Nephron (organoid): ENCODE data around the gene ATP9B.
"Not testable (repeated sequence)": the region's sequence is repeated elsewhere in the genome, so short reads cannot be mapped to it uniquely, and the experiment has no call there.

ENCODE experiments used
- H3K27ac Mint-ChIP-seq, 3 experiments: 2 replicates each; pipeline ENCODE4 v1.8.0; 2020; ENCODE audit warnings: mixed read lengths in 3 of 3, mild to moderate bottlenecking in 2 of 3, moderate library complexity in 1 of 3
- H3K27me3 Mint-ChIP-seq: 2 replicates; pipeline ENCODE4 v1.8.0; 2021; ENCODE audit warnings: low read depth, mild to moderate bottlenecking, moderate library complexity, mixed read lengths
- H3K36me3 Mint-ChIP-seq: 2 replicates; pipeline ENCODE4 v1.8.0; 2020; ENCODE audit warnings: low read depth, mixed read lengths
- H3K4me1 Mint-ChIP-seq: 2 replicates; pipeline ENCODE4 v1.8.0; 2020; ENCODE audit warnings: mixed read lengths
- H3K4me3 Mint-ChIP-seq, 3 experiments: 2 replicates each; pipeline ENCODE4 v1.8.0; 2020; ENCODE audit warnings: mild to moderate bottlenecking in 3 of 3, mixed read lengths in 3 of 3, moderate library complexity in 2 of 3
- H3K9me3 Mint-ChIP-seq: 2 replicates; pipeline ENCODE4 v1.8.0; 2020; ENCODE audit warnings: mixed read lengths
- CTCF ChIP-seq, 3 experiments: fragments of 200-600 bp; sonication (generic); IDR thresholded peaks; one replicate each; pipeline ENCODE4 v1.5.0; 2021; ENCODE audit warnings: antibody characterized with exemption in 3 of 3; ENCODE audit not compliant: unreplicated experiment in 3 of 3

The ATP9B gene

GRCh38 chr18:79071503-79072210, 2.5 kb downstream of the ATP9B start:
- Mint-ChIP-seq H3K4me1 (no peaks in the 10 kb centered on the region), H3K27ac (no peak overlapping the region)

GRCh38 chr18:79072655-79073054, 3.5 kb downstream of the ATP9B start:
- not testable (repeated sequence) for H3K27me3 Mint-ChIP-seq, H3K4me3 Mint-ChIP-seq, H3K4me1 Mint-ChIP-seq, H3K27ac Mint-ChIP-seq
- Mint-ChIP-seq H3K36me3 (peaks cover 60% of the 10 kb centered on the region), H3K9me3 (peaks cover 50% of the 10 kb centered on the region)

More at GRCh38 chr18:79071503-79072210, 2.5 kb downstream of the ATP9B start:
- peaks cover 51% of the 10 kb centered on the region for H3K36me3 Mint-ChIP-seq
- H3K4me3 Mint-ChIP-seq: peak overlapping the region; percentile 65 to 78 (median 65)
- peaks cover 7% of the 10 kb centered on the region for H3K27me3 Mint-ChIP-seq
- no peak for TF ChIP-seq CTCF (IDR thresholded peaks at IDR 0.05; ENCODE audit: unreplicated experiment in 3 of 3)
- peaks cover 51% of the 10 kb centered on the region for H3K9me3 Mint-ChIP-seq

GRCh38 chr18:79077181-79077580, 8.0 kb downstream of the ATP9B start:
- Mint-ChIP-seq H3K9me3 (peaks cover 79% of the 10 kb centered on the region), H3K27me3 (no peaks in the 10 kb centered on the region), H3K27ac (no peak overlapping the region), H3K36me3 (peaks cover 96% of the 10 kb centered on the region), H3K4me1 (no peaks in the 10 kb centered on the region), H3K4me3 (no peak overlapping the region)
- no peak for TF ChIP-seq CTCF (IDR thresholded peaks at IDR 0.05; ENCODE audit: unreplicated experiment in 3 of 3)

- H3K27ac Mint-ChIP-seq, H3K4me3 Mint-ChIP-seq, H3K4me1 Mint-ChIP-seq, H3K27me3 Mint-ChIP-seq: not testable (repeated sequence)
- Mint-ChIP-seq H3K36me3 (peaks cover 99% of the 10 kb centered on the region), H3K9me3 (peaks cover 73% of the 10 kb centered on the region)
These were observed 9.6 kb downstream of the ATP9B start for GRCh38 chr18:79078791-79079190.

GRCh38 chr18:79092874-79093273, 23.7 kb downstream of the ATP9B start:
- H3K9me3 Mint-ChIP-seq: peaks cover 31% of the 10 kb centered on the region
- no peak overlapping the region for H3K4me3 Mint-ChIP-seq
- no peaks in the 10 kb centered on the region for H3K27me3 Mint-ChIP-seq
- no peak overlapping the region for H3K27ac Mint-ChIP-seq
- H3K4me1 Mint-ChIP-seq: no peaks in the 10 kb centered on the region
- H3K36me3 Mint-ChIP-seq: peaks cover 52% of the 10 kb centered on the region
- TF ChIP-seq CTCF (IDR thresholded peaks at IDR 0.05; ENCODE audit: unreplicated experiment in 3 of 3): no peak

- H3K4me1 Mint-ChIP-seq: no peaks in the 10 kb centered on the region
- H3K4me3 Mint-ChIP-seq: no peak overlapping the region
- H3K27ac Mint-ChIP-seq: no peak overlapping the region
- TF ChIP-seq CTCF (IDR thresholded peaks at IDR 0.05; ENCODE audit: unreplicated experiment in 3 of 3): no peak
- peaks cover 51% of the 10 kb centered on the region for H3K36me3 Mint-ChIP-seq
- no peaks in the 10 kb centered on the region for H3K27me3 Mint-ChIP-seq
- peaks cover 31% of the 10 kb centered on the region for H3K9me3 Mint-ChIP-seq
These were observed 24.8 kb downstream of the ATP9B start for GRCh38 chr18:79093986-79094385.

GRCh38 chr18:79095216-79095615, 26.0 kb downstream of the ATP9B start:
- H3K27me3 Mint-ChIP-seq: no peaks in the 10 kb centered on the region
- H3K4me3 Mint-ChIP-seq: no peak overlapping the region
- peak overlapping the region in 1 of 3 experiments; percentile 36 for H3K27ac Mint-ChIP-seq
- no peak for TF ChIP-seq CTCF (IDR thresholded peaks at IDR 0.05; ENCODE audit: unreplicated experiment in 3 of 3)
- no peaks in the 10 kb centered on the region for H3K4me1 Mint-ChIP-seq
- peaks cover 26% of the 10 kb centered on the region for H3K9me3 Mint-ChIP-seq
- H3K36me3 Mint-ChIP-seq: peaks cover 49% of the 10 kb centered on the region
